ENCODE results near the gene C3orf18. TPM values are rescaled to one million over a fixed set of nuclear protein-coding genes. Genes with fewer than 3 reads are reported as not detected.

Gene C3orf18
- total and polyA plus RNA-seq, 10 of the 15 experiments (the other 5 are each of a cell fraction or from before 2014, with no cell fraction given): 0.06 to 3.2 (median 0.66) TPM

GRCh38 chr3:50599716-50600118 lies 32.2 kb upstream of the C3orf18 start:
- no peaks in the 10 kb centered on the region for H3K36me3 ChIP-seq (ENCODE audit: control insufficient read depth in 2 of 2, insufficient read depth in 2 of 2, low read length in 1 of 2)
- BruUV-seq (replicated peaks): no TSS peak
- no peaks in the 10 kb centered on the region for H3K27me3 ChIP-seq (replicated peaks in 1 of 2; ENCODE audit: control insufficient read depth in 2 of 2, insufficient read depth in 2 of 2, low read length in 1 of 2)
- no peaks in the 10 kb centered on the region for H3K9me3 ChIP-seq (replicated peaks; ENCODE audit: control insufficient read depth, insufficient read depth, low read length)
- no peaks in the 10 kb centered on the region for H3K79me2 ChIP-seq (ENCODE audit: control insufficient read depth, insufficient read depth, low read length)
- CTCF ChIA-PET: interaction anchor here (1.9 to 4.8 kb wide), 2 partner anchors 9 to 16 kb away, joined by 11 to 42 read pairs; no protein-coding TSS in a partner anchor
- no peak overlapping the region for H2AFZ ChIP-seq (ENCODE audit: control insufficient read depth, low read depth, low read length)
- no peak for DNase-seq (ENCODE audit: low read depth, low spot score)
- RAD21 ChIA-PET (ENCODE audit: unreplicated experiment): interaction anchor here (1.7 kb wide), 1 partner anchor 10 kb away, joined by 9 read pairs; no protein-coding TSS in a partner anchor
- POLR2A ChIA-PET: interaction anchor here (0.5 to 7.6 kb wide), 2 partner anchors 9 to 31 kb away, joined by 3 to 65 read pairs; no protein-coding TSS in a partner anchor
- no peaks in the 10 kb centered on the region for H4K20me1 ChIP-seq (ENCODE audit: control insufficient read depth, insufficient read depth)
- intact Hi-C loops (cut with micrococcal nuclease; ENCODE audit: unreplicated experiment) (no loop called here), in situ Hi-C loops (cut with MboI) (loop anchor here (25.0 kb wide), 1 partner anchor 1088 kb away; no protein-coding TSS in a partner anchor)
- H3K4me2 ChIP-seq (ENCODE audit: control insufficient read depth, insufficient read depth): no peak overlapping the region
- no peak for ATAC-seq
- peaks cover 14% of the 10 kb centered on the region for H3K4me1 ChIP-seq (ENCODE audit: control insufficient read depth, insufficient read depth, low read length)
- no peak overlapping the region for H3K4me3 ChIP-seq
- H3K27ac ChIP-seq (ENCODE audit: control insufficient read depth, insufficient read depth): no peak overlapping the region
- no peak overlapping the region for H3K9ac ChIP-seq (ENCODE audit: control insufficient read depth, insufficient read depth, low read length)
- WGBS (ENCODE audit: insufficient coverage, insufficient replicate concordance, low lambda C conversion rate, missing lambda C conversion rate): 50% methylated on average over 1 of the region's 1 CpG
- SMC1A ChIA-PET (ENCODE audit: uncharacterized antibody, unreplicated experiment): interaction anchor here (3.3 kb wide), 1 partner anchor 9 kb away, joined by 15 read pairs; no protein-coding TSS in a partner anchor
- FAIRE-seq: no peak
- TF ChIP-seq USF1 (IDR thresholded peaks at IDR 0.05; ENCODE audit: borderline replicate concordance, extremely low read length, insufficient read depth, low read depth, low read length) (no peak), SREBF1 (IDR thresholded peaks at IDR 0.05; ENCODE audit: low read length) (no peak), CREB1 (IDR thresholded peaks at IDR 0.05; ENCODE audit: low read depth) (no peak), SPI1 (IDR thresholded peaks at IDR 0.05; ENCODE audit: borderline replicate concordance, insufficient read depth, low read depth, low read length) (no peak), HDGF (IDR thresholded peaks at IDR 0.05) (no peak)
